Measurements from ENCODE around the gene ADGRV1.

- TF ChIP-seq POLR2A (IDR thresholded peaks at IDR 0.05) = no peak
- TF ChIP-seq, protein P1, sequence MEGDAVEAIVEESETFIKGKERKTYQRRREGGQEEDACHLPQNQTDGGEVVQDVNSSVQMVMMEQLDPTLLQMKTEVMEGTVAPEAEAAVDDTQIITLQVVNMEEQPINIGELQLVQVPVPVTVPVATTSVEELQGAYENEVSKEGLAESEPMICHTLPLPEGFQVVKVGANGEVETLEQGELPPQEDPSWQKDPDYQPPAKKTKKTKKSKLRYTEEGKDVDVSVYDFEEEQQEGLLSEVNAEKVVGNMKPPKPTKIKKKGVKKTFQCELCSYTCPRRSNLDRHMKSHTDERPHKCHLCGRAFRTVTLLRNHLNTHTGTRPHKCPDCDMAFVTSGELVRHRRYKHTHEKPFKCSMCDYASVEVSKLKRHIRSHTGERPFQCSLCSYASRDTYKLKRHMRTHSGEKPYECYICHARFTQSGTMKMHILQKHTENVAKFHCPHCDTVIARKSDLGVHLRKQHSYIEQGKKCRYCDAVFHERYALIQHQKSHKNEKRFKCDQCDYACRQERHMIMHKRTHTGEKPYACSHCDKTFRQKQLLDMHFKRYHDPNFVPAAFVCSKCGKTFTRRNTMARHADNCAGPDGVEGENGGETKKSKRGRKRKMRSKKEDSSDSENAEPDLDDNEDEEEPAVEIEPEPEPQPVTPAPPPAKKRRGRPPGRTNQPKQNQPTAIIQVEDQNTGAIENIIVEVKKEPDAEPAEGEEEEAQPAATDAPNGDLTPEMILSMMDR (IDR thresholded peaks at IDR 0.05) = no peak
Observed at GRCh38 chr5:90718387-90718786, 159.8 kb downstream of the ADGRV1 start.

Measured in Peyer's patch (tissue), 4 donors.